Gastrocnemius medialis (tissue), 4 donors: Measurements from ENCODE around the gene VIT. TPM values are rescaled to one million over a fixed set of nuclear protein-coding genes. Genes with fewer than 3 reads are reported as not detected.

ENCODE experiments used
- ATAC-seq, 2 donors: fragments of 150-250 bp; one replicate each; pipeline ENCODE4 v1.9.1; 2016
- DNase-seq, 2 donors: peaks; one replicate each; pipeline ENCODE4 v3.0.0-alpha.2; 2019
- H3K27ac ChIP-seq, 4 donors: fragments of 200-600 bp; sonication (generic); 1 replicate in 1 of 4; 2 replicates in 3 of 4; pipeline ENCODE4 v1.5.1; 2016 to 2018; ENCODE audit warnings: mild to moderate bottlenecking in 2 of 4, moderate library complexity in 1 of 4
- H3K27me3 ChIP-seq, 3 donors: fragments of 200-600 bp; sonication (generic) in 2 of 3; 1 replicate in 1 of 3; 2 replicates in 2 of 3; pipeline versions ENCODE4 v1.5.1 to v1.6.0; 2016 to 2019; ENCODE audit warnings: mild to moderate bottlenecking in 1 of 3, moderate library complexity in 1 of 3
- H3K36me3 ChIP-seq, 2 donors: fragments of 200-600 bp; sonication (generic) in 1 of 2; one replicate each; pipeline ENCODE4 v1.5.1; 2017 to 2018
- H3K4me1 ChIP-seq, 2 donors: fragments of 200-600 bp; sonication (generic) in 1 of 2; one replicate each; pipeline ENCODE4 v1.5.1; 2016 to 2017; ENCODE audit warnings: mild to moderate bottlenecking in 2 of 2
- H3K4me3 ChIP-seq, 4 donors: fragments of 200-600 bp; sonication (generic) in 3 of 4; 1 replicate in 1 of 4; 2 replicates in 3 of 4; pipeline ENCODE4 v1.5.1; 2016 to 2019; ENCODE audit warnings: mild to moderate bottlenecking in 2 of 4
- H3K9me3 ChIP-seq, 3 donors: fragments of 200-600 bp; sonication (generic) in 2 of 3; 1 replicate in 1 of 3; 2 replicates in 2 of 3; pipeline ENCODE4 v1.5.1; 2016 to 2019
- POLR2A ChIP-seq, 2 donors: fragments of 450-650 bp; IDR thresholded peaks; one replicate each; pipeline ENCODE4 v1.6.1; 2017; ENCODE audit warnings: antibody characterized with exemption in 2 of 2, mild to moderate bottlenecking in 2 of 2, moderate library complexity in 2 of 2
- in situ Hi-C, 4 donors: fragments of 200-750 bp; cut with MboI; loops; one replicate each; pipeline versions ENCODE4 v1.15.0 to v1.8.0; 2017; ENCODE audit warnings: low sequenced_read_pairs in 4 of 4
- intact Hi-C: fragments of 100-400 bp; cut with DNase I; formaldehyde crosslinking; loops from one replicate; pipeline ENCODE4 v1.15.1; 2023; ENCODE audit warnings: low total_unique reads
- total RNA-seq, 4 donors: library from RNA; depleted of rRNA; stranded (reverse); fragments of >200 nt; gene quantifications; one replicate each; pipeline versions ENCODE4 v1.1.0 to v1.2.3, GENCODE V29; 2016
- TF ChIP-seq, protein P1 (sequence below), 5 experiments: fragments of 450-650 bp in 3 of 5; fragments of 200-600 bp in 2 of 5; sonication (generic) in 2 of 5; IDR thresholded peaks in 4 of 5; conservative IDR thresholded peaks in 1 of 5; 1 replicate in 4 of 5; 2 replicates in 1 of 5; pipeline ENCODE4 v1.5.1; 2016 to 2019; ENCODE audit warnings: antibody characterized with exemption in 5 of 5, mild to moderate bottlenecking in 3 of 5, moderate library complexity in 3 of 5

Gene VIT
- total RNA-seq, 4 donors from 2014 or later = 14.4 to 27.3 (median 17.6) TPM

DNA sequence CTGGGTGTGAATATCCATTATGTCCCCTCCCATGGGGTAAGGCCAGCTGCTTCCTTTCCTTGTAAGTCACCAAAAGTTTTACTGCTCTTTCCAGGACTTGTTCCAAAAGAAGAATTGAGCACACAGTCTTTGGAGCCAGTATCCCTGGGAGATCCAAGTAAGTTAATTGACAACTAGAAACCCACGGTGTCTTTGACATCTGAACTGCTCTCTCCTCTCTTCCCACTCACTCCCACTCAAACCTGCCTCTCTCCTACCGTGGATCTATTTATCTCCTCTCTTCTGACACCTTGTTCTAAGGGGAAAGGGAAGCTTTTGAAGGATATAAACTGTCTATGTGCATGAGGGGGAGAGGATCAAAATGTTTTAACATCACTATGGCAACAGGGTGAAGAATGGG lies 86.7 kb downstream of the VIT start:
- H3K27ac ChIP-seq = no peak overlapping the region
- intact Hi-C loops = loop anchor here (5.0 to 10.0 kb wide), 2 partner anchors 86 to 222 kb away; partner anchors contain the start of gene VIT
- DNase-seq (no peak), ATAC-seq (no peak)
- no peaks in the 10 kb centered on the region for H3K27me3 ChIP-seq
- no peak overlapping the region for H3K4me3 ChIP-seq
- H3K36me3 ChIP-seq = no peaks in the 10 kb centered on the region
- H3K9me3 ChIP-seq = no peaks in the 10 kb centered on the region
- TF ChIP-seq, protein P1, sequence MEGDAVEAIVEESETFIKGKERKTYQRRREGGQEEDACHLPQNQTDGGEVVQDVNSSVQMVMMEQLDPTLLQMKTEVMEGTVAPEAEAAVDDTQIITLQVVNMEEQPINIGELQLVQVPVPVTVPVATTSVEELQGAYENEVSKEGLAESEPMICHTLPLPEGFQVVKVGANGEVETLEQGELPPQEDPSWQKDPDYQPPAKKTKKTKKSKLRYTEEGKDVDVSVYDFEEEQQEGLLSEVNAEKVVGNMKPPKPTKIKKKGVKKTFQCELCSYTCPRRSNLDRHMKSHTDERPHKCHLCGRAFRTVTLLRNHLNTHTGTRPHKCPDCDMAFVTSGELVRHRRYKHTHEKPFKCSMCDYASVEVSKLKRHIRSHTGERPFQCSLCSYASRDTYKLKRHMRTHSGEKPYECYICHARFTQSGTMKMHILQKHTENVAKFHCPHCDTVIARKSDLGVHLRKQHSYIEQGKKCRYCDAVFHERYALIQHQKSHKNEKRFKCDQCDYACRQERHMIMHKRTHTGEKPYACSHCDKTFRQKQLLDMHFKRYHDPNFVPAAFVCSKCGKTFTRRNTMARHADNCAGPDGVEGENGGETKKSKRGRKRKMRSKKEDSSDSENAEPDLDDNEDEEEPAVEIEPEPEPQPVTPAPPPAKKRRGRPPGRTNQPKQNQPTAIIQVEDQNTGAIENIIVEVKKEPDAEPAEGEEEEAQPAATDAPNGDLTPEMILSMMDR (IDR thresholded peaks at IDR 0.05 in 4 of 5, conservative IDR thresholded peaks at IDR 0.05 in 1 of 5) = no peak
- no peak for TF ChIP-seq POLR2A (IDR thresholded peaks at IDR 0.05)
- no peaks in the 10 kb centered on the region for H3K4me1 ChIP-seq
- in situ Hi-C loops = loop anchor here in 1 of 4 donors (10.0 kb wide), 1 partner anchor 88 kb away; the partner anchor contains the start of gene VIT

DNA sequence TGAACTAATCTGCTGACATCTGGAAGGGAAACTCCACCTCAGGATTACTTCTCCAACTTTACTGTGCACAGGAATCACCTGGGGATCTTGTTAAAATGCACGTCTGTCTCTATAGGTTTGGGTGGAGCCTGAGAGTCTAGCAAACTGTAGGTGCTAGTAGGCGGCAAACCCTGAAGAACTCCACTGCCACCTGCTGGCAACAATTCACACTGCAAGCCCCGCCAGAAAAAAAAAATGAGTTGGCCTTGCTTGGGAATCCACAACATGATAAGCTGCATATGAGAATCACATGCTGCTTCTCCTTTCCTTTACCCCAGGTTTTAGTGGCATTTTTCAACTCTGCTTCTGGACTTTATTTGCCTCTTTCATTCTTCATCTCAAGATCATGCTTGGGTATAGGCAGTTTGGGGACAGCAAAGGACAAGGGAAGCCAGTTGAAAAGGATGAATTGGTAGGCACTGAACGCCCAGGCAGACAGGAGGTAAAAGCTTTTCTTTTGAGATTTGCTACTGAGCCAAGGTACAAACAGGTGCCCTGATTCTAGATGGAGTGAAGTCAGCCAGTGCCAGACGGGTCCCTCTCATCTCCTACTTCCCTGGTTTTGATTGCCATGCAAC lies 88.8 kb downstream of the VIT start:
- Histone ChIP-seq H3K27me3 (no peaks in the 10 kb centered on the region), H3K36me3 (no peaks in the 10 kb centered on the region), H3K9me3 (no peaks in the 10 kb centered on the region), H3K4me3 (no peak overlapping the region), H3K4me1 (no peaks in the 10 kb centered on the region), H3K27ac (no peak overlapping the region)
- peak in 1 of 2 donors; percentile 69 for ATAC-seq
- in situ Hi-C loops = loop anchor here in 1 of 4 donors (10.0 kb wide), 1 partner anchor 90 kb away; the partner anchor contains the start of gene VIT
- intact Hi-C loops = loop anchor here (5.0 to 10.0 kb wide), 2 partner anchors 220 to 433 kb away; no protein-coding TSS in a partner anchor
- peak in 1 of 2 donors; percentile 32 for DNase-seq
- TF ChIP-seq POLR2A (IDR thresholded peaks at IDR 0.05) = no peak
- TF ChIP-seq, protein P1 (IDR thresholded peaks at IDR 0.05 in 4 of 5, conservative IDR thresholded peaks at IDR 0.05 in 1 of 5) = peak; percentile 72 to 95 (median 84)

DNA sequence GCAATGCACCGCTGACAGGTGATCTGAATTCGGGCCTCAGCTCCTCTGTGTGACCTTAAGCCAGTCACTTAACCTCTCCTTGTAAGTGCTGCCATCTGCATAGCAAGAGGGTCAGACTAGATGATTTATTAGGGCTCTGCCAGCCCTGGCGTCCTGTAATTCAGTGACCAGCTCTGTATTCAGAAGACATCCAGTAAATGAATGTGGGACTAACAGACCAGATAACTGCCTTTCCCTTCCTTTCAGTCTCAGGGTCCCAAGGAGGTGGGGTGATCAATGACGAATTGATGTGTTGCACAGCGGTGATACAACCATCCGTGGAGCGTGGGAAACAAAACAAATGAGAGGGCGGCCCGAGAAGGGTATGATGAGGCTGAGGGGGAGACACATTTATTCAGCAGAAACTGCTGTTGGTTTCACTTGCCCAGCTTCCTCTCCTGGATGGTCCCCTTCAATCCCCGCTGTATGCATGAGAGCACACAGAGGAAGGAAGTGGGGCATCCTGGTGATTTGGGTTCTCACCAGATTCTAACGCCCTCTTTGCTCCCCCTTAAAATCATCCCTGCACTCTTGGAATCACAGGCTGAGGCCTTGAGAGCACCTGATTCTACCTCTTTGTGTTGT lies 92.8 kb downstream of the VIT start:
- Histone ChIP-seq H3K4me1 (no peaks in the 10 kb centered on the region), H3K27ac (no peak overlapping the region), H3K9me3 (no peaks in the 10 kb centered on the region), H3K36me3 (no peaks in the 10 kb centered on the region), H3K4me3 (no peak overlapping the region), H3K27me3 (no peaks in the 10 kb centered on the region)
- intact Hi-C loops = loop anchor here (5.0 to 10.0 kb wide), 2 partner anchors 216 to 437 kb away; no protein-coding TSS in a partner anchor
- TF ChIP-seq, protein P1 (IDR thresholded peaks at IDR 0.05 in 4 of 5, conservative IDR thresholded peaks at IDR 0.05 in 1 of 5) = no peak
- no peak for TF ChIP-seq POLR2A (IDR thresholded peaks at IDR 0.05)
- in situ Hi-C loops = loop anchor here in 1 of 4 donors (10.0 kb wide), 1 partner anchor 94 kb away; the partner anchor contains the start of gene VIT
- ATAC-seq = no peak
- no peak for DNase-seq

DNA sequence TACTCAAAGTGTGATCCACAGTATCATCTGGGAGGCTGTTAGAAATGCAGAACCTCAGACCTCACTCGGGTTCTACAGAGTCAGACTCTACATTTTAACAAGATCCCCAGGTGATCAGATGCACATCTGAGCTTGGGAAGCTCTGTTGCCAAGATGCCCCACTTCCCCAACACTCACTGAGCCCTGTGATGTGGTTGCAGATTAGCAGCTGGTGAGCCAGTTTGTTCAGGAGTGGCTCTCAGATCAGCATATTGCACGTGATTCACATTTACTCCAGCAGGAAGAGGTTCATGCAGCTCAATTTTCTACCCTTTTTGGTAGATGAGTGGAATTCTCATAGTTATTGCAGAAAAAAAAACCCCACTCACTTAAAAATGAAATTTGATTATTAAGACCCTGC lies 96.4 kb downstream of the VIT start:
- ATAC-seq = no peak
- no peaks in the 10 kb centered on the region for H3K27me3 ChIP-seq
- no peaks in the 10 kb centered on the region for H3K4me1 ChIP-seq
- H3K9me3 ChIP-seq = no peaks in the 10 kb centered on the region
- no peaks in the 10 kb centered on the region for H3K36me3 ChIP-seq
- no peak overlapping the region for H3K4me3 ChIP-seq
- in situ Hi-C loops = no loop called here
- intact Hi-C loops = no loop called here
- no peak for DNase-seq
- H3K27ac ChIP-seq = no peak overlapping the region
- TF ChIP-seq POLR2A (IDR thresholded peaks at IDR 0.05) = no peak
- TF ChIP-seq, protein P1 (IDR thresholded peaks at IDR 0.05 in 4 of 5, conservative IDR thresholded peaks at IDR 0.05 in 1 of 5) = no peak
